Stimulated activated CD8-positive, alpha-beta memory T cell treated with anti-CD3 and anti-CD28 coated beads, Interleukin-2, amount 100 ng/mL, for 1 hour (primary cell): Measurements from ENCODE around the gene ASPSCR1.
"Not testable (repeated sequence)": the region's sequence is repeated elsewhere in the genome, so short reads cannot be mapped to it uniquely, and the experiment has no call there.

Experiments
- DNase-seq, 2 donors: peaks; one replicate each; pipeline ENCODE4 v3.0.0-alpha.2; 2020; ENCODE audit warnings: low read depth in 2 of 2

ASPSCR1 gene

DNA sequence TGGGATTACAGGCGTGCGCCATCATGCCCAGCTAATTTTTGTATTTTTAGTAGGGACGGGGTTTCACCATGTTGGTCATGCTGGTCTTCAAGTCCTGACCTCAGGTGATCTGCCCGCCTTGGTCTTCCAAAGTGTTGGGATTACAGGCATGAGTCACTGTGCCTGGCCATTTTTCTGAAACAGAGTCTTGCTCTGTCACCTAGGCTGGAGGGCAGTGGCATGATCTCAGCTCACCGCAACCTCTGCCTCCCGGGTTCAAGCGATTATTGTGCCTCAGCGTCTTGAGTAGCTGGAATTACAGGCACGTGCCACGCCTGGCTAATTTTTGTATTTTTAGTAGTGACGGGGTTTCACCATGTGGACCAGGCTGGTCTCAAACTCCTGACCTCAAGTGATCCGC is 4.1 kb downstream of the ASPSCR1 start:
- not testable (repeated sequence) for DNase-seq

DNA sequence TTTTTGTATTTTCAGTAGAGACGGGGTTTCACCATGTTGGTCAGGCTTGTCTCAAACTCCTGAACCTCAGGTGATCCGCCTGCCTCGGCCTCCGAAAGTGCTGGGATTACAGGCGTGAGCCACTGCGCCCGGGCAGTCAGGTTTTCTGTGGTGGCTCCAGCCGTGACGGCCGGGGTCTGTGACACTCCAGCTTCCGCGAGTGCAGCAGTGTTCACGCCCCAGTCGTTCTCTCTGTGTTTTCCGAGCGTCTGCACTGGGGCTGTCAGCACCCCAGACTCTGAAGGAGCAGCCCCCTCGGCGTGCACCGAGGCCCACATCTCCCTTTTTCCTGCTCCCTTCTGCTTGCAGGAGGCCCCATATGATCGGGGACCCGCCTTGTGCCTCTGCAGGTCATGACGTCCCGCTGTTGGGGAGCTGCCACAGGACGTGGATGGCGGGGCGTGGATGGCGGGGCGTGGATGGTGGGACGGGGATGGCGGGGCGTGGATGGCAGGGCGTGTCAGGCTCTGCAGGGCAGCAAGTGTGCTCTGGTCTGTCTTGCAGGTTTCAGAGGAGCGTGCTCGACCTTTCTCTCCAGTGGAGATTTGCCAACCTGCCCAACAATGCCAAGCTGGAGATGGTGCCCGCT is 5.7 kb downstream of the ASPSCR1 start:
- DNase-seq, result no peak

DNA sequence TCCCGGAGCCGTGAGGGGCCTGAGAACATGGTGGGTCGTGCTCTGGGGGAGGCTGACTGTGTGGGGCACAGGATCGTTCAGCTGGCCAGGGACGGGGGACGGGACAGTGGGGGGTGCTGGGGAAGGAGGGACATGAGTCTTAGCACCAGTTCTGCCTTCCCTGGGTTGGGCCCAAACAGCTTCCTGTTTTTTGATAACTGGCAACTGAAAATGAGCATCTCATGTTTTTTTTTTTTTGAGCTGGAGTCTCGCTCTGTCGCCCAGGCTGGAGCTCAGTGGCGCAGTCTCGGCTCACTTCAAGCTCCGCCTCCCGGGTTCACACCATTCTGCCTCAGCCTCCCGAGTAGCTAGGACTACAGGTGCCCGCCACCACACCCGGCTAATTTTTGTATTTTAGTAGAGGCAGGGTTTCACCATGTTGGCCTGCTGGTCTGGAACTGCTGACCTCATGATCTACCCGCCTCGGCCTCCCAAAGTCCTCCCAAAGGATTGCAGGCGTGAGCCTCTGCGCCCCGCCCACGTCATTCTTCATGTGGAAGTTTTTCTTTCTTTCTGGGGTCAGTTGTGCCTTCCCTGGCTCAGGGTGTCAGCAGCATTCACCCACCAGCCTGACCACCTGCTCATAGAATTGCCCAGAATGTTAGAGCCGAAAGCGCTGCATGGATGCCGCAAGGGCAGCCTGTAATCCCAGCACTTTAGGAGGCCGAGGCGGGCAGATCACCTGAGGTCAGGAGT is 6.4 kb downstream of the ASPSCR1 start:
- no peak for DNase-seq

DNA sequence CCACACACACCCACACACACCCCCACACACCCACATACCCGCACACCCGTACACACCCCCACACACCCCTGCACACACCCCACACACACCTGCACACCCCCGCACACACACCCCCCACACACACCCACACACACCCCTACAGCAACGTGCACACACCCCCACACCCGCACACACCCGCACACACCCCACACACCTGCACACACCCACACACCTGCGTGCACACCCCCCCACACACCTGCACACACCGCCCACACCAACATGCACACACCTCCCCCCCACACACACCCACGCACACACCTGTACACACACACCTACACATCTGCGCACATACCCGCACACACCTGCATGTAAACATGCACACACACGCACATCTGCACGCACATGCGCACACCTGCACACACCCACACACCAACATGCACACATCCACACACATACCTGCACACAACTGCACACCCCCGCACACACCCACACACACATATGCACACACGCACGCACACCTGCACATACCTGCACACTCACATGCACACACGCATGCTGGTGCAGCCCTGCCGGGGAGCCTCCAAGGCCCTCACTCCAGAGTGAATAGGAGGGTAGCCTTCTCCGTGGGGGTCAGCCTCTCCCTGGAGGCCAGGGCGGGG is 7.5 kb downstream of the ASPSCR1 start:
- DNase-seq, result no peak

DNA sequence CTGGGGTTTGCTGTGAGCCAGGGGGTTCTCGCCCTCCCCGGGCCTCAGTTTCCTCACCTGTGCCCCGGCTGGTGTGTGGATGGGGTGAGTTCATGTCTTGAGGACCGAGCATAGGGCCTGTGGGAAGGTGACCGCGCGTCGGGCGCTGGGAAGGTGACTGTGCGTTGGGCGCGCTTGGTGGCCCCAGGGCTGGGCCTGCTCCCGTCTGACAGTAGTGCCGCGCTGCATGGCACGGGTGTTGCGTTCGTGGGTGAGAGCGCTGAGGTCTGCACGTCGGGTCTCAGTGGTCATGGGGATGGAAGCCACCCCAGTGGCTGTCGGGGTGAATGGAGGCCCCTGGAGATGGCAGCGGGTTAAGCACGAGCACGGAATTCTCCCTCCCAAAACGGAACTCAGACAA is 9.2 kb downstream of the ASPSCR1 start:
- DNase-seq, result no peak

DNA sequence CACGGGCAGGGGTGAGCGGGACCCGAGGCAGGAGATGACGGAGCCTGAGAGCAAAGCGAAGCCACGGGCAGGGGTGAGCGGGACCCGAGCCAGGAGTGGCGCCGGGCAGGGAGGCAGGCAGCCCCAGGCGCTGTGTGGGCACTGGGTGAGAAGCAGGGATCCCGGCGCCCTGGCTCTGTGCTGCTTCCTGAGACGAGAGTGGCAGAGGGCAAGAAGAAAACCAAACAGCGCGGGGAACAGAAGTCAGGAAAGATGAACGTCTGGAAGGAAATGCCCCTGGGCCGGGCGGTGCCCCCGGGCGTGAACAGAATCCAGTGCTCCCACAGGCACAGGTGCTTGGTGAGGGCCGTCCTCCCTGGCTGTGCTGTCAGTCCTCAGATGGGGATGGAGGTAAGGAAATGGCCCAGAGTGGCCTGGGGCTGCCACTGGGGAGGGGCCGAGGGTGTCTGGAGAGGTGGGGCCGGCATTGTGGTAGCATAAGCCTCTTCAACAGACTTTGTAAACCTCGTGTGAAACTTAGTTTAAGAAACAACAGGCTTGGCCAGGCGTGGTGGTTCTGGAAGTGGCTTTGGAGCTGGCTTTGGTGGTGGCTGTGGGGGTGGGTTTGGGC is 9.8 kb downstream of the ASPSCR1 start:
- DNase-seq, result no peak

DNA sequence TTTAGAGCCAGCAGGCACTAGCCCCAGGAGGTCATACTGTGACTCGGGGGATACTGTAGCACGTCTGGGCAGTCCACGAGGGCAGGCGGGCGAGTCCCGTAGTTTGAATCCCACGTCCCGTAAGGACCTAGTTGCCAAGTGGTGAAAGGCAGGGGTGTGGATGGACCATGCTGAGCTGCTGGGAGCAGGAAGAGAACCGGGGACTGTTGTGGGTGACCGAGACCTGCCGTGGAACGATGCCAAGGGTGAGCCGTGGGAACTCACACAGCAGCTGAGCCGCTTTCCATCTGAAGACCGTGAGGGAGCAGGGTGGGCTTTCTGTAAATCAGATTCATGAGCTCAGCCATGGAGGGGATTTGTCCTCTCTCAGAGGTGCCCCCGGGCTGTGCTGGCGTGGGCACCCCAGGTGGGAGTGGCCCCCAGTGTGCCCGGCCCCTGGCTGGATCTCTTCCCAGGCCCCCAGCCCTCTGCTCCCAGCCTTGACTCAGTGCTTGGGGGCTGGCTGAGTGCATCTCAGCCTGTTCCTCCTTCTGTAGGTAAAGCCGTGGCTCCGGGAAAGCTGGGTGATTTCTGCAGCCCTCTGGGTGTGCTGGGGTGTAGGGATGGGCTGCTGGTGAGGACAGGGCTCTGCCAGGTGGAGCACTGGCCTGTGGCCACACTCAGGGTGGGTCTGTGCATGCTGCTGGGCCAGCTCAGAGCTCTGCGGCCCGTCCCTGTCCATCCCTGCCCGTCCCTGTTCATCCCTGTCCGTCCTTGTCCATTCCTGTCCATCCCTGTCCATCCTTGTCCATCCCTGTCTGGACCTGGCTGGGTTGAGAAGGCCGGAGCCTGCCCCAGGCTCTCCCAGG is 13.6 kb downstream of the ASPSCR1 start:
- no peak for DNase-seq

DNA sequence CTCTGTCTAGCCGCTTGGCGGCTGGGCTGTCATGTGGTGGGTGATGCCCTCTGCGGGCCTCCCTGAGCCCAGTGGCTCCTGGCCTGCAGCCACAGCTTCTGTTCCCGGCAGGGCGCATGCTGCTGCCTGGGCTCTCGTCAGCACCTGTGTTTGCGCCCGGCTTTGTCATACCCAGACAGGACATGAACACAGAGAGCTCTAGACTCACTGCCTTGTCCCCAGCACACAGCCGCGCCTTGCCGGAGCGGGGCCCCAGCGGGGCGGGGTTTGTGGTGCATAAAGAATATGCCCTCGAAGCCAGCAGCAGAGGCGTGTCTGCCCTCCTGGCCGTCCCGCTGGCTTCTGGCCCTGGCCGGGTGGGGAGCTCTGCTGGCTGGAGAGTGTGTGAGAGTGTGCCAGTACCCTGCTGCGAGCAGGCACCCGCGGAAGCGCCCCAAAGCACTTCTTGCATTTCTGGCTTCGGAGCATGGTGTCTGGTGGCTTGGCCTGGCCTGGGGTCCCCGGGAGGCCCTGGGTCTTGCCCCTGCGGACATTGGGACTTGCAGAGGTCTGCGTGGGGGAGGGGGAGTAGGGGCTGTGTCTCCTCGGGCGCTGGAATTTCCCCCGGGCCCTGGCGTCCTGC is 14.4 kb downstream of the ASPSCR1 start:
- DNase-seq, result no peak

DNA sequence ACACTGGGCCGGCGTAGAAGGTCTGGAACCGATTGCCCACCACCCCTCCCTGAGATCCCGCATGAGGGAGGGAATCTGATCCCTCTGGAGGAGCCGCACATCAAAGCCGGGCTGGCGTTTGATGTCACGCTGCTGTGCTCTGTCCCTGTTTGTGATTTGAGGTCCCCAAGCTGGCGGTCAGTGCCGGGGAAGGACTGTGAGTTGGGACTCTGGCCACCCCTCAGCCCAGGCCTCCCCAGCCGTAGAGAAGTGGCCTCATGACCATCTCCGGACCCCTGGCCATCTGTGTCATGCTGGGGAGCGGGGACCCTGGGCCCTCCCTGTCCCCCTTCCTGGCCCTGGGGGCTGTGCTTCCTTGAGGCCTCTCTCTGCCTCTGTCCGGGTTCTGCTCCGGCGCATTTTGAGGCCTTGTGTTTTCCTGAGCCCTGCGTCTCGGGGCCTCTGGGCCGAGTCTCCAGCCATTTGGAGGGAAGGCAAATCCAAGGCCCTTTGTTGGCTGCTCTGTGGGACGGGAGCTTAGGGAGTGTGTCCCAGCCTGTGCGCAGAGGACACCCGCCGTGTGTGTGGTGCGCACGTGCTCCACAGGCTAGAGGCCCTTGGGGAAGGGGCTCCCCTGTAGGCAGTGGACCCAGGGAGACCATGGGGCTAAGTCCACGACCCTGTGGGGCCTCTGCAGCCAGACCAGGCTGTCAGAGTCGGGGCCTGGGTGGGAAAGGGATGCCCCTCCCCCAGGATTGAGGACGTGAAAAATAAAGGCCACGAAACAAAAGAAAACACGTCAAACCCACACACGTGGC is 15.1 kb downstream of the ASPSCR1 start:
- no peak for DNase-seq

DNA sequence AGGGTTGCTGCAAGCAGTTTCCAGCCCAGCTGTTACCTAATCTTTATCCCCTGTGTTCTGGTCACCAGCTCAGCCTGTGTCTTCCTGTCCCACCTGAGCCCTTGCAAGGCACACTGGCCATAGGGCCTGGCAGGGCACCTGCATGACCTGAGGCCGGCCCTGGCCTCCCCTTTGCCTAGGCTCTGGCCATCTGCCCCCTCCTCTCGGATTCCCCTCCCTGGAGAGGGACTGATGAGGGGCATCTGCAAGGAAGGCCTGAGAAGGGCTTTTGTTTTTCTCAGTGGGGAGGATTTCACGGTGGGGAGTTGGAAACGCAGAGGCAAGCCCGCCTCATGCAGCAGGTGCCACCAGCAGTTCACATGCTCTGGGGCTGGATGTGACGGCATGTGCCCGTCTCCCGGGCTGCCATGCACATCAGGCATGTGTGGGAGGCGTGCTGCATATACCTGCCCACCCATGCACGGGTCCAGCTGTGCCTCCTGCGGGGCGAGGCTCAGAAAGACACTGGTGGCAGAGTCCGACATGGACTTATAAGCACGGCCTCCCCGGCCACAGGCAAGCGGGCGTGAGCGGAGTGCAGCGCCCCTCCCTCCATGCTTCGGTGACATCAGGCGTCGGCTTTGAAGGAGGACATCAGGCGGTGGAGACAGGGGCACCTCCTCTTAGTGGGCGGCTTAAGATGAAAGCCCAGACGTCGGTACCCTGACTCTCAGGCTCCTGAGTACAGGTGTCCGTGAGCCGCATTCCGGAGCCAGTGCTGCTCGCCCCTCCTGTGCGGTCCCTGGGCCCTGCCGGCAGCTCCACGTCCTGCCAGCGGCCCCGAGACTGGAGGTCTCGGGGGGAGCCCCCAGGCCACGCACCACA is 16.5 kb downstream of the ASPSCR1 start:
- DNase-seq, result no peak

DNA sequence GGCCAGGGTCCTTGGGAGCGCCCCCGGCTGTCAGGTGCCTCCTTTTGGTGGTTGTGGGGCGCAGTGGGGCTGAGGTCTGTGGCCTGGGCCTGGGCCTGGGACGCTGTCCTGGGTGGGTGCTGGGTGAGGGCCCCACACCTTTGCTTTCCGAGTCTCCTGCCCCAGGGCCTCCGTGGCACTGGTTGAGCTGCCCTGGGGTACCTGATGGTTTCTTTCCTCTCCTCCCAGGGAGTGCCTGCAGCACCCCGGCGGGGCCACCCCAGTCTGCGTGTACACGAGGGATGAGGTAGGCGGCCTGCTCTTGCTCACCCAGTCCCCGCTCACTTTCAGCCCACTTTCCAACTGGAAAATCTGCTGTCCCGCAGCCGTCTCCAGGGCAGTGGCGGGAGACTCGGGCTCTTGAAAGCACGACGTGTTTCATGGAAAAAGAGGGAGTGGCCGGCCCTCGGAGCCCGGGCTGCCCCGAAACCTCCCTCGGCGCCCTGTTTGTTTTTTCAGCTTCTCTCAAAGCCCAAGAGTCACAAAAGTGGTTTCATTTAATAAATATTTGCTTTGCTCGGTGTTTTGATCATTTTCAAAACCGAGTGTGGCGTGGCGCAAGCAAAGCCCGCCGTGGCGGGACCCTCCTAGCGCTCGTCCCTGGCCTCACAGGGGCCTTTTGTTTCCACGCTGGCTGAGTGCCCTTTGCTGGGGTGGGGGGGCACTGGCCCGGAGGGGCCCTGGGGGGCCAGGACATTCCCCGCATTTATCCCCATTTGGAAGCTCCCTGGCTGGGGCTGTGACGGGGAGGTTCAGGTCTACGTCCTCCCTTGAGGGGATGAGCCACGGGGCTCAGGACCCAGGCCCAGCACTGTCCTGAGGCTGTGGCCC is 17.4 kb downstream of the ASPSCR1 start:
- no peak for DNase-seq

DNA sequence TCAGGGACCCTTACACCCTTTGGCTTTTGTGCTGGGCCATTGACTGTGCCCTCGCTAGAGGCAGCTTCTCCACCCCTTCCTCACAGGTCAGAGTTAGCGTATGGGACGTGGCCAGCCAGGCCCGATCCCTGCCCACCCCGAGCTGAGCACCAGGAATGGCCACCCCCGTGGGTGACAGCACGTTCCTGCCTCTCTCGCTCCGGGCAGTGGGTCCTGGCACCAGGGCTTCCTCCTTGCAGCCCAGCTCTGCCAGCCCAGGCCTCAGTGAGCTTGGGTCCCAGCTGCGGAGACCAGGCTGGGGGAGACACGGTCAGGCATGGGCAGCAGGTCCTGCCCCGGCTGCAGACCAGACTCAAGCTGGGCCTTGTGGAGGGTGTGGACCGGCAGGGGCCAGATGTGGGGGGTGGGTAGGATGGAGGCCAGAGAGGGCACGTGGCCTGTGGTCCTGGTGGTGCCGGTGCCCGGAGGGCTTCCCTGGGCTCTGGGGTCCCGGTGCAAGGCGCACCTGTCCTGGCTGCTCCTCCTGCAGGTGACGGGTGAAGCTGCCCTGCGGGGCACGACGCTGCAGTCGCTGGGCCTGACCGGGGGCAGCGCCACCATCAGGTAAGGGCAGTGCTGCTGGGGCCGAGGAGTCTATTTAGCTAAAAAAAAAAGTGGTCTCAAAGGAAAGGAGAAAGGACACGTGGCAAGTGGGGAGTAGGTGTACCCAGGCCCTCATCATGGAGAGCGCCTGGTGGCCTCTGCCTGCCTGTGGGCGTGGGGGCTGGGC is 18.2 kb downstream of the ASPSCR1 start:
- DNase-seq, result no peak

DNA sequence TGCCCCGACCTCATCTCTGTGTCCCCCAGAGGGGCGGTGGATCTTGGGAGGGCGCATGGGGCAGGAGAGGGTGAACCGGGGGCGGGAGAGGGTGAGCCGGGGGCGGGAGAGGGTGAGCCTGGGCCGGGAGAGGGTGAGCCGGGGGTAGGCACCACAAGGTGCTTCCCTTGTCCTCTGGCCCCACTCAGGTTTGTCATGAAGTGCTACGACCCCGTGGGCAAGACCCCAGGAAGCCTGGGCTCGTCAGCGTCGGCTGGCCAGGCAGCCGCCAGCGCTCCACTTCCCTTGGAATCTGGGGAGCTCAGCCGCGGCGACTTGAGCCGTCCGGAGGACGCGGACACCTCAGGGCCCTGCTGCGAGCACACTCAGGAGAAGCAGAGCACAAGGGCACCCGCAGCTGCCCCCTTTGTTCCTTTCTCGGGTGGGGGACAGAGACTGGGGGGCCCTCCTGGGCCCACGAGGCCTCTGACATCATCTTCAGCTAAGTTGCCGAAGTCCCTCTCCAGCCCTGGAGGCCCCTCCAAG is 18.9 kb downstream of the ASPSCR1 start:
- no peak for DNase-seq

DNA sequence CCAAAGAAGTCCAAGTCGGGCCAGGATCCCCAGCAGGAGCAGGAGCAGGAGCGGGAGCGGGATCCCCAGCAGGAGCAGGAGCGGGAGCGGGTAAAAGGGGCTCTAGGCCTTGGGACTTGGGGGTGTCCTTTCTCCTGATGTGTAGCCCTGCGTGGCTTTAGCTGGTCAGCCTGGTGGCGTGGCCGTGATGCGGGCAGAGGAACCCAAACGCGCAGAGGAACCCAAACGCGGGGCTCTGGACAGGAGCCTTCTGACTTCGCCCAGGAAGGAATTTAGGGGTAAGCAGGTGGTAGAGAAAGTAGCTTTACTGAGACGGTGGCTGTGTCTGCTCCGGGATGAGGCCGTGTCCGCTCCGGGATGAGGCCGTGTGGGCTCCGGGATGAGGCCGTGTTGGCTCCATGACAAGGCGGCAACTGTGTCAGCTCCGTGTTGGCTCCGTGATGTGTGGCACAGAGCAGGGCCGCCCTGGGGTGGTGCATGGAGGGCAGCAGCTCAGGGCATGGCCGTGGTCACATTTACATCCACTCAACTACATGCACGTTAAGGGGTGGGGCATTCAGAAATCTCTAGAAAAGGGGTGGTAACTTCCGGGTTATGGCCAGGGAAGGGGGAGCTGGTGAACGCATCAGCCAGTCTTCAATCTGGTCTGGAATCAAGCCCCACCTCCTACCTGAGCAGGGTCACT is 19.5 kb downstream of the ASPSCR1 start:
- DNase-seq, result no peak

DNA sequence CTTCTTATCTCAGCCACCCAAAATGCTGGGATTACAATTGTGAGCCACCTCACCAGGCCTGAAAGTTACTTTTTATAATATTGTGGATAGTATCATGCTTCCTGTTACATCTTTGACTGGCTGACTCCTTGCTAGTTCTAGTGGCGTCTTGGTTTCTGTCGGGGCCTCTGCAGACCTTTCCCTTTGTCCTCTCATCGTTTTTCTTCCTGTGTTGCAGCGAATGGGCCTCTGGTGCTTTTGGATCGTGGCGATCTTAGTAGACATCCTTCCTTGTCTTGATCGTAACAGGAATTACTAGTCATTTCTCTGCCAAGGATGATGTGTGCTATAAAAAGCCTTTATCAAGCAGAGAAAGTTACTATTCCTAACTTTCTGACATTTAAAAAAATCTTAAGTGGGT is 20.8 kb downstream of the ASPSCR1 start:
- DNase-seq, result no peak

DNA sequence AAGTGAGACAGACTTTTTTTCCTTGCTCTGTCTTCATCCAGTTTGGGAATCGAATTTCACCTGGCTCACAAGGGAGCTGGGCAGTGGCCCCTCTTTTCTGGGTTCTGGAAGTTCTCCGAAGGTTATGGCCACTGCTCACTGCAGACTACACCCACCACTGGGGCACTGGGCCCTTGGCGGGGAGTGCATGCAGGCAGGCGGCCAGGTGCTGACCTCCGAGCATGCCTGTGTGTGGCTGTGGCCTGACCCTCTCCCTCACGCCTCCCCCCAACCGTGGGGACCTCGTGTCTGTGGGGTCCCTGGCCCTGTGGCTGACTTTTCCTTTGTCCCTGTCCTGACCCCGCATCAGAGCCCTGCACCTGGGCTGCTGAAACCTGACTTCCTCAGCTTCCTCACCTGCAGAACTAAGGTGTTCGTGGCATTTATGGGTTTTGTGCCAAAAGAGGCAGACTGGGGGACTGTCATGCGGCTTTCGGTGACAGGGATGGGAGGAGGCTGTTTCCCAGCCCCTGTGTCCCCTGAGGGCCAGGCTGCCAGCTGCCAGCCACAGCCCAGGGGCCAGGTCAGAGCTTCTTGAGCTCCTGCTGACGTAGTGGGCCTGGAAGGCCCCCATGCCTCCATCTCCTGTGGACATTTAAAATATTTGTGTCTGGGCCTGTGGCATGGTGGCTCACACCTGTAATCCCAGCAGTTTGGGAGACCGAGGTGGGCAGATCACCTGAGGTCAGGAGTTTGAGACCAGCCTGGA is 21.4 kb downstream of the ASPSCR1 start:
- no peak for DNase-seq
